Smooth muscle cell (in vitro differentiated cells): ENCODE results near the gene GRAP2. TPM values are rescaled to one million over a fixed set of nuclear protein-coding genes. Genes with fewer than 3 reads are reported as not detected.
"Not testable (repeated sequence)": the region's sequence is repeated elsewhere in the genome, so short reads cannot be mapped to it uniquely, and the experiment has no call there.

Experiments used
- DNase-seq: peaks from one replicate; lab custom pipeline; 2025; ENCODE audit not compliant: unreplicated experiment; lab: John Stamatoyannopoulos, UW
- H2AFZ ChIP-seq: fragments of 200-600 bp; sonication (generic); 2 replicates; pipeline ENCODE4 v1.6.0; 2016; ENCODE audit warnings: antibody characterized with exemption, low read depth, mild to moderate bottlenecking
- H3F3A ChIP-seq: fragments of 200-600 bp; sonication (generic); 2 replicates; pipeline ENCODE4 v1.6.0; 2017; ENCODE audit warnings: antibody characterized with exemption, low read depth
- H3K27ac ChIP-seq: fragments of 200-600 bp; sonication (generic); 2 replicates; pipeline ENCODE4 v1.5.1; 2016; ENCODE audit warnings: low read depth, mild to moderate bottlenecking
- H3K27me3 ChIP-seq: fragments of 200-600 bp; sonication (generic); 2 replicates; pipeline ENCODE4 v1.6.1; 2016; ENCODE audit warnings: low read depth, mild to moderate bottlenecking
- H3K36me3 ChIP-seq: fragments of 200-600 bp; sonication (generic); 2 replicates; pipeline ENCODE4 v1.5.1; 2016; ENCODE audit warnings: low read depth
- H3K4me1 ChIP-seq: fragments of 200-600 bp; sonication (generic); 2 replicates; pipeline ENCODE4 v1.5.1; 2016; ENCODE audit warnings: low read depth
- H3K4me2 ChIP-seq: fragments of 200-600 bp; sonication (generic); 2 replicates; pipeline ENCODE4 v1.6.0; 2016; ENCODE audit warnings: mild to moderate bottlenecking
- H3K4me3 ChIP-seq: fragments of 200-600 bp; sonication (generic); 2 replicates; pipeline ENCODE4 v1.5.1; 2016; ENCODE audit warnings: mild to moderate bottlenecking
- H3K79me2 ChIP-seq: fragments of 200-600 bp; sonication (generic); 2 replicates; pipeline ENCODE4 v1.6.0; 2016; ENCODE audit warnings: low read depth, mild to moderate bottlenecking
- H3K9ac ChIP-seq: fragments of 200-600 bp; sonication (generic); 2 replicates; pipeline ENCODE4 v1.6.0; 2016; ENCODE audit warnings: low read depth
- H3K9me3 ChIP-seq: fragments of 200-600 bp; sonication (generic); replicated peaks from 2 replicates; pipeline ENCODE4 v1.5.1; 2016; ENCODE audit warnings: low read depth
- H4K20me1 ChIP-seq: fragments of 200-600 bp; sonication (generic); 2 replicates; pipeline ENCODE4 v1.6.0; 2016; ENCODE audit warnings: low read depth
- WGBS: methylation state at CpG from one replicate; pipeline ENCODE4 v1.1.7; 2016; ENCODE audit warnings: low lambda C conversion rate; 5-methylcytosine and 5-hydroxymethylcytosine counted together
- polyA plus RNA-seq: library from polyadenylated mRNA; unstranded; fragments of >200 nt; fragmentation: Nextera tagmentation; extraction: Ambion mirVana; gene quantifications from 2 replicates; pipeline ENCODE4 v1.2.1, GENCODE V29; 2016
- total RNA-seq: library from RNA; depleted of rRNA; stranded (reverse); fragments of >200 nt; gene quantifications from 2 replicates; pipeline ENCODE4 v1.2.3, GENCODE V29; 2014
- TF ChIP-seq, protein P1 (sequence below): fragments of 200-600 bp; sonication (generic); IDR thresholded peaks from 2 replicates; pipeline ENCODE4 v1.5.1; 2017; ENCODE audit warnings: borderline replicate concordance, mild to moderate bottlenecking, antibody characterized with exemption; ENCODE audit not compliant: insufficient read depth, poor library complexity, severe bottlenecking

GRAP2 gene
- total and polyA plus RNA-seq, 2 experiments from 2014 or later, result not detected

DNA sequence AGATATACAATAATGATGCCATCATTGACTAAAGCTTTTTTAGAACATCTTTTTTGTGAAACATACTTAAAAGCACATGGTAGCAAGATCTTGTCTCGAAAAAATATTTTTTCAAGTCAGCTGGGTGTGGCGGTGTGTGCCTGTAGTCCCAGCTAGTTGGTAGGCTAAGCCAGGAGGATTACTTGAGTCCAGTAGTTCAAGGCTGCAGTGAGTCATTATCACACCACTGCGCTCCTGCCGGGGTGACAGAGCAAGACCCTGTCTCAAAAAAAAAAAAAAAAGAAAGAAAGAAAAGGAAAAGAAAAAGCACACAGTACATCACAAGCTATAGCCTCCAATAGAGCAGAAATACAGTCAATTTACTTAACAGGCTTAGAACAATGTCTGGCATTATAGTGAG is 44.3 kb upstream of the GRAP2 start:
- Histone ChIP-seq H3F3A (no peaks in the 10 kb centered on the region), H3K4me3 (no peak overlapping the region), H3K27ac (no peak overlapping the region), H4K20me1 (no peaks in the 10 kb centered on the region), H3K4me1 (no peaks in the 10 kb centered on the region), H3K79me2 (no peaks in the 10 kb centered on the region), H3K36me3 (no peaks in the 10 kb centered on the region), H3K9ac (no peak overlapping the region), H3K9me3 (no peaks in the 10 kb centered on the region), H3K27me3 (peaks cover 38% of the 10 kb centered on the region), H2AFZ (no peak overlapping the region), H3K4me2 (no peak overlapping the region)
- 45% methylated on average over 4 of the region's 4 CpGs for WGBS
- no peak for DNase-seq
- TF ChIP-seq, protein P1, sequence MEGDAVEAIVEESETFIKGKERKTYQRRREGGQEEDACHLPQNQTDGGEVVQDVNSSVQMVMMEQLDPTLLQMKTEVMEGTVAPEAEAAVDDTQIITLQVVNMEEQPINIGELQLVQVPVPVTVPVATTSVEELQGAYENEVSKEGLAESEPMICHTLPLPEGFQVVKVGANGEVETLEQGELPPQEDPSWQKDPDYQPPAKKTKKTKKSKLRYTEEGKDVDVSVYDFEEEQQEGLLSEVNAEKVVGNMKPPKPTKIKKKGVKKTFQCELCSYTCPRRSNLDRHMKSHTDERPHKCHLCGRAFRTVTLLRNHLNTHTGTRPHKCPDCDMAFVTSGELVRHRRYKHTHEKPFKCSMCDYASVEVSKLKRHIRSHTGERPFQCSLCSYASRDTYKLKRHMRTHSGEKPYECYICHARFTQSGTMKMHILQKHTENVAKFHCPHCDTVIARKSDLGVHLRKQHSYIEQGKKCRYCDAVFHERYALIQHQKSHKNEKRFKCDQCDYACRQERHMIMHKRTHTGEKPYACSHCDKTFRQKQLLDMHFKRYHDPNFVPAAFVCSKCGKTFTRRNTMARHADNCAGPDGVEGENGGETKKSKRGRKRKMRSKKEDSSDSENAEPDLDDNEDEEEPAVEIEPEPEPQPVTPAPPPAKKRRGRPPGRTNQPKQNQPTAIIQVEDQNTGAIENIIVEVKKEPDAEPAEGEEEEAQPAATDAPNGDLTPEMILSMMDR, result no peak

DNA sequence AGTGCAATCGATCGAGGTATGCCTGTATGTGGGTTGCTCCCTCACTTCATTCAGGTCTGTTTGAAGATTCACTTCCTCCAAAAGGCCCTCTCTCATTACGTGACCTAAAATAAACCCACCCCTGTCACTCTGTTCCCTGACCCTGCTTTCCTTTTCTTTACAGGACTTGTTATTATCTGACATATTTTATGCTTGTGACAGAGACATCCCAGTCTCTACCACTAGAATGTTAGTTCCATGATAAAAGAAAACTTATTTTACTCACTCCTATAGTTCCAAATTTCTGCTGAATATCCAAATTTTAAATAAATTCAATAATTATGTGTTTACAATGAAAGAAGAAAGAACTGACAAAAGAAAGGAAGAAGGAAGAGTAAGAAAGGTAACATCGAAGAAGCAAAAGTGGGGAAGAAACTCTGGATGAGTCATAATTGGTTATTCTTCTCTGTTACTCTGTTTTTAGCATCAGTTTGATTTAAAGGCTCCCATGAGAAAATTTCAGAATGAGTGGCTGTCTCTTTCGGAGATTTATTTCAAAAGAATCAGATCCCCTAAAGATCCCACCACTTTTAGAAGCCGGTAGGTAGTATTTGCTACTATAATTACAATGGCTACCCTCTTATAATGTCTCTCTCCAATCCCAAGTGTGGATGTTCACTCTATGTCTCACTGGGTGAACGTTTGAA is 40.8 kb upstream of the GRAP2 start:
- Histone ChIP-seq H3F3A (no peaks in the 10 kb centered on the region), H3K4me2 (no peak overlapping the region), H3K27me3 (peaks cover 29% of the 10 kb centered on the region), H3K9ac (no peak overlapping the region), H3K9me3 (no peaks in the 10 kb centered on the region), H3K4me1 (no peaks in the 10 kb centered on the region), H3K4me3 (no peak overlapping the region), H3K79me2 (no peaks in the 10 kb centered on the region), H3K27ac (no peak overlapping the region), H4K20me1 (no peaks in the 10 kb centered on the region), H3K36me3 (no peaks in the 10 kb centered on the region), H2AFZ (no peak overlapping the region)
- 79% methylated on average over 7 of the region's 7 CpGs for WGBS
- TF ChIP-seq, protein P1, result no peak
- no peak for DNase-seq

DNA sequence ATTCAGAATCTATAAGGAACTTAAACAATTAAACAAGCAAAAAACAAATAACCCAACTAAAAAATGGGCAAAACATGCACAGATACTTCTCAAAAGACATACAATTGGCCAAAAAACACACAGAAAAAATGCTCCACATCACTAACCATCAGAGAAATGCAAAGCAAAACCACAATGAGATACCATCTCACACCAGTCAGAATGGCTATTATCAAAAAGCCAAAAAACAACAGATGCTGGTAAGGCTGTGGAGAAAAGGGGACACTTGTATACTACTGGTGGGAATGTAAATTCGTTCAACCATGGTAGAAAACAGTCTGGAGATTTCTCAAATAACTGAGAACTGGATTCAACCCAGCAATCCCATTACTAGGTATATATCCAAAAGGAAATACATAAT is 32.1 kb upstream of the GRAP2 start:
- Histone ChIP-seq H3K27ac (no peak overlapping the region), H2AFZ (no peak overlapping the region), H3K4me3 (no peak overlapping the region), H4K20me1 (no peaks in the 10 kb centered on the region), H3K27me3 (peaks cover 20% of the 10 kb centered on the region), H3K36me3 (no peaks in the 10 kb centered on the region), H3K9me3 (no peaks in the 10 kb centered on the region), H3K9ac (no peak overlapping the region), H3K79me2 (no peaks in the 10 kb centered on the region), H3K4me1 (no peaks in the 10 kb centered on the region), H3K4me2 (no peak overlapping the region), H3F3A (no peaks in the 10 kb centered on the region)
- WGBS, result 61% methylated on average over 1 of the region's 1 CpG
- DNase-seq, result no peak
- TF ChIP-seq, protein P1, result no peak

DNA sequence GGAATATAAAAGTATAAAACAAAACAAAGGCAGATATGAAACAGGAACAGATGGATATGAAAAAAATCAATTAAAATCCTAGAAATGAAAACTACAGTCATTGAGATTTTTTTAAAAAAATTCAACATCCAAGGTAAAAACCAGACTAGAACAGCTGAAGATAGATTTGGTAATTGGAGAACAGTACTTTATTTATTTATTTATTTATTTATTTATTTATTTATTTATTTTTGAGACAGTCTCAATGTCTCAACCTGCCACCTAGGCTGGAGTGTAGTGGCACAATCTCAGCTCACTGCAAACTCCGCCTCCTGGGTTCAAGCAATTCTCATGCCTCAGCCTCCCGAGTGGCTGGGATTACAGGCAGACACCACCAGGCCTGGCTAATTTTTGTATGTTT is 31.1 kb upstream of the GRAP2 start:
- peaks cover 11% of the 10 kb centered on the region for H3K27me3 ChIP-seq
- H3K79me2 ChIP-seq, H3K4me3 ChIP-seq, H3F3A ChIP-seq, DNase-seq, H4K20me1 ChIP-seq, H3K4me2 ChIP-seq, H3K36me3 ChIP-seq, H3K9me3 ChIP-seq, H3K4me1 ChIP-seq, H3K27ac ChIP-seq, H2AFZ ChIP-seq, H3K9ac ChIP-seq: not testable (repeated sequence)
- WGBS, result 91% methylated on average over 2 of the region's 2 CpGs
